Keratinocyte (primary cell): ENCODE data around the gene TSR3. TPM values are rescaled to one million over a fixed set of nuclear protein-coding genes. Genes with fewer than 3 reads are reported as not detected.

Experiments
- DNase-seq: peaks from one replicate; pipeline ENCODE4 v3.0.0-alpha.2; 2011; ENCODE audit warnings: low read depth, missing footprints, low spot score
- FAIRE-seq: peaks from 2 replicates; lab custom pipeline; 2011; peaks lifted over from hg19 to GRCh38; lab: Jason Lieb, UNC
- H2AFZ ChIP-seq: 2 replicates; pipeline ENCODE4 v1.6.0; 2012; ENCODE audit warnings: low read length, control low read depth, inconsistent platforms; ENCODE audit not compliant: control insufficient read depth
- H3K27ac ChIP-seq: 2 replicates; pipeline ENCODE4 v1.5.1; 2011; ENCODE audit warnings: low read length; ENCODE audit not compliant: control insufficient read depth, insufficient read depth
- H3K27me3 ChIP-seq: 3 replicates; pipeline ENCODE4 v1.6.0; 2011; ENCODE audit warnings: low read length; ENCODE audit not compliant: control insufficient read depth, insufficient read depth; ENCODE audit errors: extremely low read depth
- H3K36me3 ChIP-seq, 2 experiments: 2 replicates in 1 of 2; 3 replicates in 1 of 2; pipeline ENCODE4 v1.5.1; 2011; ENCODE audit warnings: low read length in 2 of 2, mild to moderate bottlenecking in 1 of 2; ENCODE audit not compliant: control insufficient read depth in 2 of 2, insufficient read depth in 2 of 2; ENCODE audit errors: extremely low read depth in 1 of 2
- H3K4me1 ChIP-seq: 3 replicates; pipeline ENCODE4 v1.5.1; 2011; ENCODE audit warnings: low read length; ENCODE audit not compliant: control insufficient read depth, insufficient read depth; ENCODE audit errors: extremely low read depth
- H3K4me2 ChIP-seq: 3 replicates; pipeline ENCODE4 v1.6.0; 2011; ENCODE audit warnings: low read depth, low read length; ENCODE audit not compliant: control insufficient read depth, insufficient read depth; ENCODE audit errors: extremely low read depth
- H3K4me3 ChIP-seq, 3 experiments: fragments of 200-600 bp in 1 of 3; sonication (generic) in 1 of 3; 2 replicates in 2 of 3; 3 replicates in 1 of 3; pipeline ENCODE4 v1.5.1; 2011 to 2016; ENCODE audit warnings: low read length in 3 of 3, mild to moderate bottlenecking in 3 of 3, control low read depth in 2 of 3, inconsistent platforms in 1 of 3, low read depth in 1 of 3, mixed read lengths in 1 of 3, mixed run types in 1 of 3, moderate library complexity in 1 of 3; ENCODE audit not compliant: control insufficient read depth in 2 of 3, insufficient read depth in 2 of 3; ENCODE audit errors: extremely low read depth in 1 of 3
- H3K79me2 ChIP-seq: 2 replicates; pipeline ENCODE4 v1.6.0; 2012; ENCODE audit warnings: low read length; ENCODE audit not compliant: control insufficient read depth, insufficient read depth
- H3K9ac ChIP-seq: 3 replicates; pipeline ENCODE4 v1.6.0; 2011; ENCODE audit warnings: low read length; ENCODE audit not compliant: control insufficient read depth, insufficient read depth; ENCODE audit errors: extremely low read depth
- H3K9me1 ChIP-seq: 3 replicates; pipeline ENCODE4 v1.6.0; 2011; ENCODE audit warnings: low read length; ENCODE audit not compliant: control insufficient read depth, insufficient read depth; ENCODE audit errors: extremely low read depth
- H3K9me3 ChIP-seq: 2 replicates; pipeline ENCODE4 v1.5.1; 2012; ENCODE audit warnings: low read depth, low read length; ENCODE audit not compliant: control insufficient read depth
- H4K20me1 ChIP-seq: 3 replicates; pipeline ENCODE4 v1.6.0; 2011; ENCODE audit warnings: low read length; ENCODE audit not compliant: control insufficient read depth, insufficient read depth; ENCODE audit errors: extremely low read depth
- CTCF ChIP-seq, 3 experiments: IDR thresholded peaks in 1 of 3; conservative IDR thresholded peaks in 1 of 3; optimal IDR thresholded peaks in 1 of 3; 2 replicates in 2 of 3; 3 replicates in 1 of 3; pipeline versions ENCODE3 to v1.5.1; 2011; ENCODE audit warnings: low read length in 3 of 3, mild to moderate bottlenecking in 3 of 3, moderate library complexity in 2 of 3, control low read depth in 1 of 3, inconsistent platforms in 1 of 3; ENCODE audit not compliant: insufficient read depth in 2 of 3; ENCODE audit errors: extremely low read depth in 1 of 3
- EZH2 ChIP-seq: IDR thresholded peaks from one replicate; pipeline ENCODE4 v1.6.1; 2012; ENCODE audit warnings: inconsistent platforms, mild to moderate bottlenecking, low read length, moderate library complexity
- dilution Hi-C: fragments of 300-500 bp; cut with MboI; formaldehyde crosslinking; loops from one replicate; pipeline ENCODE4 v1.7.0; 2020; ENCODE audit warnings: low sequenced_read_pairs; ENCODE audit not compliant: extremely low pct_ligation_motif_present
- polyA plus RNA-seq, 5 experiments: library from polyadenylated mRNA; depleted of rRNA in 3 of 5; stranded (reverse) in 3 of 5; stranded (forward) in 1 of 5; unstranded in 1 of 5; fragments of >200 nt; gene quantifications; 1 replicate in 1 of 5; 2 replicates in 3 of 5; 3 replicates in 1 of 5; pipeline versions ENCODE4 v1.2.1 to v1.2.3, GENCODE V29; 2011 to 2012; ENCODE audit warnings: missing spikeins in 2 of 5, low read depth in 1 of 5, low replicate concordance in 1 of 5

Gene TSR3
- polyA plus RNA-seq, 1 donor (not counting 4 experiments of a cell fraction or from before 2014, with no cell fraction given), result 33.0 TPM

- Histone ChIP-seq H3K4me1 (no peaks in the 10 kb centered on the region), H3K9me3 (no peaks in the 10 kb centered on the region), H3K79me2 (no peaks in the 10 kb centered on the region), H3K36me3 (peaks cover 7 to 8% of the 10 kb centered on the region in 2 experiments), H3K27ac (no peak overlapping the region), H3K9ac (no peak overlapping the region), H4K20me1 (peaks cover 3% of the 10 kb centered on the region), H3K4me2 (no peak overlapping the region), H3K9me1 (no peaks in the 10 kb centered on the region), H2AFZ (no peak overlapping the region), H3K27me3 (peaks cover 15% of the 10 kb centered on the region), H3K4me3 (no peak overlapping the region)
- dilution Hi-C loops, result no loop called here
- FAIRE-seq (no peak), DNase-seq (no peak)
- TF ChIP-seq CTCF (optimal IDR thresholded peaks at IDR 0.05 in 1 of 3, IDR thresholded peaks at IDR 0.05 in 1 of 3, conservative IDR thresholded peaks at IDR 0.05 in 1 of 3; ENCODE audit: extremely low read depth in 1 of 3, insufficient read depth in 2 of 3, low read length in 3 of 3), result no peak
Measured at GRCh38 chr16:1327619-1327947, 24.1 kb downstream of the TSR3 start.

DNA sequence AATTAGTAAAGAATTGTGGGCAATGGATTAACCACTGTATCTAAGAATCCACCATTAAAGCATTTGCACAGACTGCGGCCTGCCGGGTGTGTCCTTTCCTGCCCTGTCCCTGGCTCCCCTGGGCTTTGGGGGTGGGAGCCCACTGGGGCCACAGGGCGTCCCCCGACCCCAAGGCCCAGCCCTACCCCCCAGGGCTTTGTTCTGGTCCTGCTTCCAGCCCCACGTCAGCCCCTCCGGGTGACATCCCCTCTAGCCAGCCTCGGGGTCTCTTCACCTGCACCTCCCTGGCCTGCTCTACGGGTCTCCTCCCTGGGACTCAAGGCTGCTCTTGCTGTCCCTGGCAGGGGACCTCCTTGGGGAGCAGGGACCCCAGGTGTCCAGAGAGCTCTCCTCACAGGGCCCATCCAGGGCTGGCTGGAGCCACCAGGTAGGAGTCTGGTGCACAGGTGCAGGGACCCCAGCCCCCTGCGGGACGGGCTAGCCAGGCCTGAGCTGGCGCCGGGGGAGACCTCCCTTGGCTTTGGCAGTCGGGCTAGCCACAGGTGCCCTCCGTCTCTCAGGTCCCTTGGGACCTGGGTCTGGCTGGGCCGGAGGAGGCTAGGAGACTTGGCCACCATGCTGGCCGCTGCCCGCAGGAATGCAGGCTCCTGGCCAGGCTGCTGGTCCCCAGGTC, 24.6 kb downstream of the TSR3 start:
- Histone ChIP-seq H3K27me3 (peaks cover 10% of the 10 kb centered on the region), H3K9me1 (no peaks in the 10 kb centered on the region), H3K4me3 (no peak overlapping the region), H2AFZ (no peak overlapping the region), H3K9ac (no peak overlapping the region), H3K79me2 (no peaks in the 10 kb centered on the region), H3K9me3 (no peaks in the 10 kb centered on the region), H3K36me3 (peaks cover 7 to 10% of the 10 kb centered on the region in 2 experiments), H3K4me1 (no peaks in the 10 kb centered on the region), H3K27ac (no peak overlapping the region), H4K20me1 (peaks cover 3% of the 10 kb centered on the region), H3K4me2 (no peak overlapping the region)
- dilution Hi-C loops, result no loop called here
- FAIRE-seq, result no peak
- TF ChIP-seq CTCF (optimal IDR thresholded peaks at IDR 0.05 in 1 of 3, IDR thresholded peaks at IDR 0.05 in 1 of 3, conservative IDR thresholded peaks at IDR 0.05 in 1 of 3; ENCODE audit: extremely low read depth in 1 of 3, insufficient read depth in 2 of 3, low read length in 3 of 3), result no peak
- no peak for TF ChIP-seq EZH2
- no peak for DNase-seq
